HG03378 (cell line): ENCODE measurements around the gene NOTCH4.

ENCODE experiments used
- ATAC-seq: cut with Tn5 transposase; IDR thresholded peaks from one replicate; pipeline ENCODE4 v1.9.1; 2021; ENCODE audit warnings: mild to moderate bottlenecking, moderate library complexity; ENCODE audit not compliant: unreplicated experiment

NOTCH4 gene

GRCh38 chr6:32147401-32148132 lies 76.3 kb downstream of the NOTCH4 start:
- no peak for ATAC-seq

DNA sequence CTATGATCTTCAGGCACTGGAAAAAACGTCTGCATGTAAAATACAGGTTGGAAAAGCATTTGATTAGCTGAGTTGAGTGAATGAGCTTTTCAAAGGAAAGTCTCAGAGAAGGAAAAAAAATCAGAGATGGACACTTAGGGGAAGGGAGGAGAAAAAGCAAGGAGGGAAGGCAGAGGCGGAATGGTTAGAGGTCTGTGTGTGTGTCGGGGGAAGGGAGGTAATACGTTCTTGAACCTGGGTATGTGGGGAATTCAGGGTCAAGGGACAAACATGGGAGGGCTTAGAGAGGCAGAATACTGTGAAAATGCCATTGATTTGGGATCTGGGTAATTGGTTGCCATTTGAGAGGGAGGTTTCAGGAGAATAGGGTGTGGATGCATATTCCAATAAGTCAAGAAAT lies 77.2 kb downstream of the NOTCH4 start:
- ATAC-seq: no peak

GRCh38 chr6:32146287-32146686 lies 77.6 kb downstream of the NOTCH4 start:
- no peak for ATAC-seq
